Mesangial cell (primary cell): ENCODE measurements around the gene CYP8B1. TPM values are rescaled to one million over a fixed set of nuclear protein-coding genes. Genes with fewer than 3 reads are reported as not detected.

Source experiments
- total RNA-seq: library from RNA; depleted of rRNA; stranded (reverse); fragments of >200 nt; gene quantifications from 2 replicates; pipeline ENCODE4 v1.2.3, GENCODE V29; 2015

CYP8B1 gene
- total RNA-seq: not detected in 2 replicates

GRCh38 chr3:42875325-42876151 lies at the start of gene CYP8B1:
CYP8B1 (minus strand) TSS chr3:42875879; CDS start chr3:42875816, 63 bp downstream.

GRCh38 chr3:42906070-42906847 lies 30.6 kb upstream of the CYP8B1 start, which contains the start of gene ZNF662:
ZNF662 (plus strand) TSS chr3:42906142; CDS start chr3:42908115, 1,973 bp downstream.

Other genes starting within 250 kb of the CYP8B1 start
- gene ZBTB47, start 222.2 kb downstream of the CYP8B1 start, total RNA-seq: 9.5 and 19.5 TPM in 2 replicates
- gene KLHL40, start 190.3 kb downstream of the CYP8B1 start, total RNA-seq: not detected in 2 replicates
- not detected in 2 replicates for gene HHATL, start 173.1 kb downstream of the CYP8B1 start, total RNA-seq
- gene CCDC13, start 102.6 kb downstream of the CYP8B1 start, total RNA-seq: 0.25 and 0.33 TPM in 2 replicates
- 54.5 and 103 TPM in 2 replicates for gene HIGD1A, start 71.4 kb downstream of the CYP8B1 start, total RNA-seq
- 0.89 TPM in 1 of 2 replicates, not detected in the other for gene ACKR2, start 66.4 kb downstream of the CYP8B1 start, total RNA-seq
- gene ZNF662, start 30.3 kb upstream of the CYP8B1 start, total RNA-seq: 1.1 and 1.8 TPM in 2 replicates
- 0.33 and 0.51 TPM in 2 replicates for gene GASK1A, start 103.4 kb upstream of the CYP8B1 start, total RNA-seq
- gene POMGNT2, start 230.2 kb upstream of the CYP8B1 start, total RNA-seq: 19.4 and 24.1 TPM in 2 replicates